SK-N-SH (cell line): ENCODE measurements around the gene KISS1R. TPM values are rescaled to one million over a fixed set of nuclear protein-coding genes. Genes with fewer than 3 reads are reported as not detected.
A peak's percentile ranks its signal among the peaks of the same experiment; 100 is the strongest.

Experiments
- CTCF ChIA-PET: fragments of 300-600, 350-600 bp; formaldehyde crosslinking; extraction: SDS; loops from one replicate; lab custom pipeline; 2021; lab: Yijun Ruan, JAX
- POLR2A ChIA-PET: fragments of 350-600 bp; sonication (Branson Sonifier 250); formaldehyde crosslinking; extraction: SDS; loops from one replicate; lab custom pipeline; 2020; ENCODE audit warnings: antibody characterized with exemption, inconsistent platforms; lab: Yijun Ruan, JAX
- DNase-seq: peaks from one replicate; pipeline ENCODE4 v3.0.0; 2012
- H2AFZ ChIP-seq: fragments of 200-600 bp; sonication (generic); 2 replicates; pipeline ENCODE4 v1.8.1; 2016; ENCODE audit warnings: antibody characterized with exemption, mild to moderate bottlenecking, low read depth
- H3F3A ChIP-seq: fragments of 200-600 bp; sonication (generic); replicated peaks from 2 replicates; pipeline ENCODE3; 2016; ENCODE audit warnings: antibody characterized with exemption, mild to moderate bottlenecking; ENCODE audit not compliant: insufficient read depth
- H3K27ac ChIP-seq, 2 experiments: fragments of 200-500 bp in 1 of 2; fragments of 200-600 bp in 1 of 2; sonication (Bioruptor generic) in 1 of 2; sonication (generic), shearing (Covaris generic) in 1 of 2; 2 replicates each; pipeline versions ENCODE4 v1.5.1 to v1.6.1; 2014 to 2016; ENCODE audit warnings: low read depth in 2 of 2, inconsistent platforms in 1 of 2, low read length in 1 of 2, mild to moderate bottlenecking in 1 of 2, mixed read lengths in 1 of 2
- H3K27me3 ChIP-seq: fragments of 200-600 bp; sonication (generic), shearing (Covaris generic); 2 replicates; pipeline ENCODE4 v1.6.1; 2016; ENCODE audit warnings: mixed run types; ENCODE audit not compliant: insufficient read depth
- H3K36me3 ChIP-seq, 2 experiments: fragments of 200-500 bp in 1 of 2; fragments of 200-600 bp in 1 of 2; sonication (Bioruptor generic) in 1 of 2; sonication (generic) in 1 of 2; replicated peaks in 1 of 2; 2 replicates each; pipeline versions ENCODE3 to v1.5.1; 2014 to 2016; ENCODE audit warnings: low read length in 1 of 2, mild to moderate bottlenecking in 1 of 2; ENCODE audit not compliant: insufficient read depth in 2 of 2, control insufficient read depth in 1 of 2
- H3K4me1 ChIP-seq, 2 experiments: fragments of 200-500 bp in 1 of 2; fragments of 200-600 bp in 1 of 2; sonication (Bioruptor generic) in 1 of 2; sonication (generic), shearing (Covaris generic) in 1 of 2; 2 replicates each; pipeline versions ENCODE4 v1.5.1 to v1.6.1; 2014 to 2016; ENCODE audit warnings: low read depth in 1 of 2, low read length in 1 of 2, mixed run types in 1 of 2; ENCODE audit not compliant: insufficient read depth in 2 of 2, control insufficient read depth in 1 of 2
- H3K4me2 ChIP-seq: fragments of 200-600 bp; sonication (generic), shearing (Covaris generic); 2 replicates; pipeline ENCODE4 v1.6.1; 2017; ENCODE audit warnings: mixed run types
- H3K4me3 ChIP-seq, 2 experiments: fragments of 200-500 bp in 1 of 2; fragments of 200-600 bp in 1 of 2; sonication (Bioruptor generic) in 1 of 2; sonication (generic), shearing (Covaris generic) in 1 of 2; 2 replicates each; pipeline versions ENCODE4 v1.5.1 to v1.8.1; 2014 to 2016; ENCODE audit warnings: low read depth in 2 of 2, inconsistent platforms in 1 of 2, low read length in 1 of 2, mild to moderate bottlenecking in 1 of 2, mixed read lengths in 1 of 2, moderate library complexity in 1 of 2
- H3K79me2 ChIP-seq: fragments of 200-600 bp; sonication (generic); 2 replicates; pipeline ENCODE4 v1.8.1; 2017; ENCODE audit warnings: mild to moderate bottlenecking; ENCODE audit not compliant: insufficient read depth
- H3K9ac ChIP-seq: fragments of 200-600 bp; sonication (generic); 2 replicates; pipeline ENCODE4 v1.6.1; 2017; ENCODE audit warnings: mixed run types
- H3K9me2 ChIP-seq: fragments of 200-600 bp; sonication (generic); 2 replicates; pipeline ENCODE4 v1.6.1; 2017; ENCODE audit warnings: mixed run types
- H3K9me3 ChIP-seq: fragments of 200-600 bp; sonication (generic); 2 replicates; pipeline ENCODE4 v1.6.1; 2017; ENCODE audit warnings: mixed run types, mild to moderate bottlenecking, moderate library complexity
- H4K20me1 ChIP-seq: fragments of 200-600 bp; sonication (generic); 2 replicates; pipeline ENCODE4 v1.6.1; 2017; ENCODE audit warnings: mild to moderate bottlenecking, mixed run types; ENCODE audit not compliant: insufficient read depth
- ELF1 ChIP-seq: IDR thresholded peaks from 2 replicates; pipeline ENCODE4 v1.4.0; 2012
- EP300 ChIP-seq, 2 experiments: IDR thresholded peaks; 2 replicates each; pipeline versions ENCODE4 v1.4.0 to v1.6.1; 2012; ENCODE audit warnings: borderline replicate concordance in 1 of 2, low read depth in 1 of 2, low read length in 1 of 2
- EZH2phosphoT487 ChIP-seq: fragments of 200-600 bp; sonication (generic); IDR thresholded peaks from 2 replicates; pipeline ENCODE4 v1.6.1; 2017; ENCODE audit warnings: low read depth, mixed run types, mild to moderate bottlenecking, antibody characterized with exemption, moderate library complexity, borderline replicate concordance
- FOSL2 ChIP-seq: IDR thresholded peaks from 2 replicates; pipeline ENCODE4 v1.4.0; 2012; ENCODE audit warnings: low read depth, mild to moderate bottlenecking, moderate library complexity, borderline replicate concordance
- GABPA ChIP-seq: IDR thresholded peaks from 2 replicates; pipeline ENCODE4 v1.4.0; 2012; ENCODE audit warnings: low read depth, mild to moderate bottlenecking
- GATA2 ChIP-seq: sonication (generic); formaldehyde crosslinking; IDR thresholded peaks from 2 replicates; pipeline ENCODE4 v1.5.0; 2020; ENCODE audit warnings: mild to moderate bottlenecking, missing genetic modification reagents
- MAX ChIP-seq: IDR thresholded peaks from 2 replicates; pipeline ENCODE4 v1.4.0; 2012; ENCODE audit warnings: low read depth
- MXI1 ChIP-seq: IDR thresholded peaks from 2 replicates; pipeline ENCODE4 v1.6.1; 2012; ENCODE audit warnings: mild to moderate bottlenecking, low read depth, low read length, improper control_type of control experiment
- NFIC ChIP-seq: IDR thresholded peaks from 2 replicates; pipeline ENCODE4 v1.4.0; 2012; ENCODE audit warnings: borderline replicate concordance
- RCOR1 ChIP-seq: fragments of 150-350 bp; IDR thresholded peaks from 2 replicates; pipeline ENCODE4 v1.6.1; 2017; ENCODE audit warnings: antibody characterized with exemption, low read length
- RFX5 ChIP-seq: IDR thresholded peaks from 2 replicates; pipeline ENCODE4 v1.6.1; 2012; ENCODE audit warnings: mild to moderate bottlenecking, improper control_type of control experiment, low read length
- TEAD4 ChIP-seq: IDR thresholded peaks from 2 replicates; pipeline ENCODE4 v1.4.0; 2012; ENCODE audit warnings: mild to moderate bottlenecking, borderline replicate concordance; ENCODE audit not compliant: insufficient read depth
- WGBS: methylation state at CpG from one replicate; pipeline ENCODE4 v1.1.6; 2017; ENCODE audit warnings: low lambda C conversion rate; 5-methylcytosine and 5-hydroxymethylcytosine counted together
- polyA plus RNA-seq, 3 experiments: library from polyadenylated mRNA; depleted of rRNA; stranded (reverse); fragments of >200 nt; gene quantifications; 2 replicates each; pipeline ENCODE4 v1.2.3, GENCODE V29; 2012
- TF ChIP-seq, protein P1 (sequence below): IDR thresholded peaks from 2 replicates; pipeline ENCODE4 v1.6.1; 2012; ENCODE audit warnings: mild to moderate bottlenecking, low read depth, low read length, moderate library complexity
- TF ChIP-seq, protein P2 (sequence below): IDR thresholded peaks from 2 replicates; pipeline ENCODE4 v1.4.0; 2012; ENCODE audit warnings: low read depth, borderline replicate concordance
- TF ChIP-seq, protein P3 (sequence below): fragments of 150-350 bp; IDR thresholded peaks from 2 replicates; pipeline ENCODE4 v1.6.1; 2017; ENCODE audit warnings: antibody characterized with exemption, low read length, low read depth, borderline replicate concordance

Gene KISS1R
- polyA plus RNA-seq, 1 of the 3 experiments (the other 2 are of a cell fraction): not detected

- Histone ChIP-seq H3K9me3 (no peaks in the 10 kb centered on the region), H3K4me2 (no peak overlapping the region)
- ChIA-PET POLR2A (no interaction called here), CTCF (interaction anchor here (1.0 kb wide), 1 partner anchor 113 kb away, joined by 3 read pairs; no protein-coding TSS in a partner anchor)
- no peak for DNase-seq
- TF ChIP-seq EP300 (IDR thresholded peaks at IDR 0.05; ENCODE audit: borderline replicate concordance in 1 of 2, low read depth in 1 of 2, low read length in 1 of 2) (no peak), GABPA (no peak), RCOR1 (no peak), MAX (no peak), ELF1 (no peak), NFIC (no peak), TEAD4 (no peak), FOSL2 (no peak), GATA2 (CRISPR knock-in tag) (no peak), MXI1 (no peak), RFX5 (no peak), EZH2phosphoT487 (no peak)
- TF ChIP-seq, protein P1, sequence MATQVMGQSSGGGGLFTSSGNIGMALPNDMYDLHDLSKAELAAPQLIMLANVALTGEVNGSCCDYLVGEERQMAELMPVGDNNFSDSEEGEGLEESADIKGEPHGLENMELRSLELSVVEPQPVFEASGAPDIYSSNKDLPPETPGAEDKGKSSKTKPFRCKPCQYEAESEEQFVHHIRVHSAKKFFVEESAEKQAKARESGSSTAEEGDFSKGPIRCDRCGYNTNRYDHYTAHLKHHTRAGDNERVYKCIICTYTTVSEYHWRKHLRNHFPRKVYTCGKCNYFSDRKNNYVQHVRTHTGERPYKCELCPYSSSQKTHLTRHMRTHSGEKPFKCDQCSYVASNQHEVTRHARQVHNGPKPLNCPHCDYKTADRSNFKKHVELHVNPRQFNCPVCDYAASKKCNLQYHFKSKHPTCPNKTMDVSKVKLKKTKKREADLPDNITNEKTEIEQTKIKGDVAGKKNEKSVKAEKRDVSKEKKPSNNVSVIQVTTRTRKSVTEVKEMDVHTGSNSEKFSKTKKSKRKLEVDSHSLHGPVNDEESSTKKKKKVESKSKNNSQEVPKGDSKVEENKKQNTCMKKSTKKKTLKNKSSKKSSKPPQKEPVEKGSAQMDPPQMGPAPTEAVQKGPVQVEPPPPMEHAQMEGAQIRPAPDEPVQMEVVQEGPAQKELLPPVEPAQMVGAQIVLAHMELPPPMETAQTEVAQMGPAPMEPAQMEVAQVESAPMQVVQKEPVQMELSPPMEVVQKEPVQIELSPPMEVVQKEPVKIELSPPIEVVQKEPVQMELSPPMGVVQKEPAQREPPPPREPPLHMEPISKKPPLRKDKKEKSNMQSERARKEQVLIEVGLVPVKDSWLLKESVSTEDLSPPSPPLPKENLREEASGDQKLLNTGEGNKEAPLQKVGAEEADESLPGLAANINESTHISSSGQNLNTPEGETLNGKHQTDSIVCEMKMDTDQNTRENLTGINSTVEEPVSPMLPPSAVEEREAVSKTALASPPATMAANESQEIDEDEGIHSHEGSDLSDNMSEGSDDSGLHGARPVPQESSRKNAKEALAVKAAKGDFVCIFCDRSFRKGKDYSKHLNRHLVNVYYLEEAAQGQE: no peak
- TF ChIP-seq, protein P2, sequence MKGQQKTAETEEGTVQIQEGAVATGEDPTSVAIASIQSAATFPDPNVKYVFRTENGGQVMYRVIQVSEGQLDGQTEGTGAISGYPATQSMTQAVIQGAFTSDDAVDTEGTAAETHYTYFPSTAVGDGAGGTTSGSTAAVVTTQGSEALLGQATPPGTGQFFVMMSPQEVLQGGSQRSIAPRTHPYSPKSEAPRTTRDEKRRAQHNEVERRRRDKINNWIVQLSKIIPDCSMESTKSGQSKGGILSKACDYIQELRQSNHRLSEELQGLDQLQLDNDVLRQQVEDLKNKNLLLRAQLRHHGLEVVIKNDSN: no peak
- TF ChIP-seq, protein P3, sequence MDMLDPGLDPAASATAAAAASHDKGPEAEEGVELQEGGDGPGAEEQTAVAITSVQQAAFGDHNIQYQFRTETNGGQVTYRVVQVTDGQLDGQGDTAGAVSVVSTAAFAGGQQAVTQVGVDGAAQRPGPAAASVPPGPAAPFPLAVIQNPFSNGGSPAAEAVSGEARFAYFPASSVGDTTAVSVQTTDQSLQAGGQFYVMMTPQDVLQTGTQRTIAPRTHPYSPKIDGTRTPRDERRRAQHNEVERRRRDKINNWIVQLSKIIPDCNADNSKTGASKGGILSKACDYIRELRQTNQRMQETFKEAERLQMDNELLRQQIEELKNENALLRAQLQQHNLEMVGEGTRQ: no peak
- TF ChIP-seq, all 33 proteins: peak for 0
- WGBS: 91% methylated on average over 21 of the region's 34 CpGs
- no peaks in the 10 kb centered on the region for H3K9me2 ChIP-seq
- peaks cover 0 to 30% of the 10 kb centered on the region in 2 experiments for H3K36me3 ChIP-seq
- H4K20me1 ChIP-seq: no peaks in the 10 kb centered on the region
- H3K27me3 ChIP-seq: no peaks in the 10 kb centered on the region
- peaks cover 20% of the 10 kb centered on the region for H3F3A ChIP-seq
- H3K79me2 ChIP-seq: no peaks in the 10 kb centered on the region
- peaks cover 4 to 16% of the 10 kb centered on the region in 2 experiments; a peak in 2 of 4 replicates for H3K4me1 ChIP-seq
- H3K27ac ChIP-seq: peak overlapping the region in 1 of 2 experiments; percentile 67; a peak in 1 of 4 replicates
- H3K4me3 ChIP-seq: no peak overlapping the region
- no peak overlapping the region for H2AFZ ChIP-seq
- H3K9ac ChIP-seq: no peak overlapping the region
These were observed 48.5 kb upstream of the KISS1R start for GRCh38 chr19:868458-869244.
